Measurements from ENCODE around the gene TRIM63.

TRIM63 gene

GRCh38 chr1:26034504-26035202 is 32.8 kb downstream of the TRIM63 start:
- no peak for DNase-seq (ENCODE audit: low read depth)

GRCh38 chr1:26032656-26033357 is 34.6 kb downstream of the TRIM63 start:
- no peak for DNase-seq (ENCODE audit: low read depth)

- DNase-seq (ENCODE audit: low read depth), result no peak
These were observed 35.7 kb downstream of the TRIM63 start for GRCh38 chr1:26031611-26032220.

- DNase-seq (ENCODE audit: low read depth), result no peak
These were observed 36.2 kb downstream of the TRIM63 start for GRCh38 chr1:26031196-26031595.

GRCh38 chr1:26029864-26030481 is 37.5 kb downstream of the TRIM63 start:
- no peak for DNase-seq (ENCODE audit: low read depth)

GRCh38 chr1:26029054-26029863 is 38.2 kb downstream of the TRIM63 start:
- no peak for DNase-seq (ENCODE audit: low read depth)

GRCh38 chr1:26028490-26028980 is 38.9 kb downstream of the TRIM63 start:
- DNase-seq (ENCODE audit: low read depth), result no peak

GRCh38 chr1:26027716-26028489 is 39.5 kb downstream of the TRIM63 start:
- DNase-seq (ENCODE audit: low read depth), result no peak

GRCh38 chr1:26025517-26025916 is 41.9 kb downstream of the TRIM63 start:
- no peak for DNase-seq (ENCODE audit: low read depth)

GRCh38 chr1:26025060-26025459 is 42.4 kb downstream of the TRIM63 start:
- DNase-seq (ENCODE audit: low read depth), result no peak

- DNase-seq (ENCODE audit: low read depth), result no peak
These were observed 43.6 kb downstream of the TRIM63 start for GRCh38 chr1:26023826-26024225.

- no peak for DNase-seq (ENCODE audit: low read depth)
These were observed 44.4 kb downstream of the TRIM63 start for GRCh38 chr1:26023009-26023408.

GRCh38 chr1:26022404-26022779 is 45.0 kb downstream of the TRIM63 start:
- DNase-seq (ENCODE audit: low read depth), result no peak

GRCh38 chr1:26021647-26022403 is 45.6 kb downstream of the TRIM63 start, which contains the start of gene EXTL1:
TSS of gene EXTL1 (plus strand) at chr1:26021775. CDS start at chr1:26022647, 872 bp downstream.
- DNase-seq (ENCODE audit: low read depth), result no peak

GRCh38 chr1:26020941-26021646 is 46.3 kb downstream of the TRIM63 start:
- DNase-seq (ENCODE audit: low read depth), result no peak

- no peak for DNase-seq (ENCODE audit: low read depth)
These were observed 47.1 kb downstream of the TRIM63 start for GRCh38 chr1:26020330-26020768.

- no peak for DNase-seq (ENCODE audit: low read depth)
These were observed 47.7 kb downstream of the TRIM63 start for GRCh38 chr1:26019641-26020315.

GRCh38 chr1:26017606-26018005 is 49.8 kb downstream of the TRIM63 start:
- no peak for DNase-seq (ENCODE audit: low read depth)

Data from activated T-helper 1 cell treated with Interleukin-2 at 50 U/mL for 16 hours (primary cell).